ENCODE data around the gene NCAM1. TPM values are rescaled to one million over a fixed set of nuclear protein-coding genes. Genes with fewer than 3 reads are reported as not detected.

NCAM1 gene
- total RNA-seq, 1 experiment from 2014 or later = 0.22 TPM

- Histone ChIP-seq H3K79me2 (ENCODE audit: insufficient read depth, low read length) (no peaks in the 10 kb centered on the region), H3K27ac (ENCODE audit: low read depth, low read length) (no peak overlapping the region), H3K9ac (ENCODE audit: low read length) (no peak overlapping the region), H3K4me1 (ENCODE audit: control insufficient read depth in 1 of 2, insufficient read depth in 2 of 2, low read length in 2 of 2) (no peaks in the 10 kb centered on the region), H3K9me2 (ENCODE audit: insufficient read depth) (no peaks in the 10 kb centered on the region), H3K9me3 (ENCODE audit: control insufficient read depth in 1 of 2, insufficient read depth in 1 of 2, low read depth in 1 of 2, low read length in 2 of 2) (no peaks in the 10 kb centered on the region), H3K27me3 (ENCODE audit: insufficient read depth, low read length) (peaks cover 38% of the 10 kb centered on the region), H2AFZ (ENCODE audit: low read depth, low read length, poor library complexity, severe bottlenecking) (no peak overlapping the region), H4K20me1 (ENCODE audit: insufficient read depth) (no peaks in the 10 kb centered on the region), H3K4me3 (replicated peaks in 1 of 2; ENCODE audit: low read depth in 1 of 2, low read length in 2 of 2) (no peak overlapping the region), H3K4me2 (ENCODE audit: low read length) (no peak overlapping the region), H3K36me3 (ENCODE audit: control insufficient read depth in 1 of 2, insufficient read depth in 2 of 2, low read length in 2 of 2) (no peaks in the 10 kb centered on the region)
- no peak for TF ChIP-seq CTCF (IDR thresholded peaks at IDR 0.05 in 2 of 3, conservative IDR thresholded peaks at IDR 0.05 in 1 of 3; ENCODE audit: borderline replicate concordance in 1 of 3, insufficient read depth in 1 of 3, low read depth in 2 of 3, low read length in 2 of 3)
- TF ChIP-seq CBX3 (IDR thresholded peaks at IDR 0.05; ENCODE audit: low read depth) = no peak
- CTCF ChIA-PET = no interaction called here
- no peak for ATAC-seq
- BruUV-seq (replicated peaks) = no TSS peak
- RAD21 ChIA-PET (ENCODE audit: low non-redundant PET in 1 of 2, low total read pairs in 2 of 2, uncharacterized antibody in 2 of 2, unreplicated experiment in 2 of 2) = no interaction called here
- POLR2A ChIA-PET = no interaction called here
- intact Hi-C loops (cut with micrococcal nuclease) = loop anchor here (10.0 kb wide), 1 partner anchor 1718 kb away; no protein-coding TSS in a partner anchor
- DNase-seq (ENCODE audit: low read depth, low spot score) = no peak
Measured at GRCh38 chr11:113282898-113283437, 321.7 kb downstream of the NCAM1 start.

GRCh38 chr11:113283881-113284280 lies 322.7 kb downstream of the NCAM1 start:
- RAD21 ChIA-PET (ENCODE audit: low non-redundant PET in 1 of 2, low total read pairs in 2 of 2, uncharacterized antibody in 2 of 2, unreplicated experiment in 2 of 2) = no interaction called here
- intact Hi-C loops (cut with micrococcal nuclease) = loop anchor here (10.0 kb wide), 1 partner anchor 1719 kb away; no protein-coding TSS in a partner anchor
- no peaks in the 10 kb centered on the region for H3K9me2 ChIP-seq (ENCODE audit: insufficient read depth)
- DNase-seq (ENCODE audit: low read depth, low spot score) = no peak
- H3K9me3 ChIP-seq (ENCODE audit: control insufficient read depth in 1 of 2, insufficient read depth in 1 of 2, low read depth in 1 of 2, low read length in 2 of 2) = no peaks in the 10 kb centered on the region
- H3K27me3 ChIP-seq (ENCODE audit: insufficient read depth, low read length) = peaks cover 44% of the 10 kb centered on the region
- POLR2A ChIA-PET = no interaction called here
- H4K20me1 ChIP-seq (ENCODE audit: insufficient read depth) = no peaks in the 10 kb centered on the region
- no TSS peak for BruUV-seq (replicated peaks)
- H3K4me2 ChIP-seq (ENCODE audit: low read length) = no peak overlapping the region
- no peaks in the 10 kb centered on the region for H3K36me3 ChIP-seq (ENCODE audit: control insufficient read depth in 1 of 2, insufficient read depth in 2 of 2, low read length in 2 of 2)
- no peaks in the 10 kb centered on the region for H3K4me1 ChIP-seq (ENCODE audit: control insufficient read depth in 1 of 2, insufficient read depth in 2 of 2, low read length in 2 of 2)
- no peak for ATAC-seq
- H3K9ac ChIP-seq (ENCODE audit: low read length) = no peak overlapping the region
- CTCF ChIA-PET = no interaction called here
- no peak overlapping the region for H2AFZ ChIP-seq (ENCODE audit: low read depth, low read length, poor library complexity, severe bottlenecking)
- no peak overlapping the region for H3K4me3 ChIP-seq (replicated peaks in 1 of 2; ENCODE audit: low read depth in 1 of 2, low read length in 2 of 2)
- no peaks in the 10 kb centered on the region for H3K79me2 ChIP-seq (ENCODE audit: insufficient read depth, low read length)
- H3K27ac ChIP-seq (ENCODE audit: low read depth, low read length) = no peak overlapping the region
- TF ChIP-seq TCF7L2 (IDR thresholded peaks at IDR 0.05; ENCODE audit: borderline replicate concordance, extremely low read depth, insufficient read depth, insufficient read length) (no peak), CEBPB (IDR thresholded peaks at IDR 0.05; ENCODE audit: low read depth) (no peak), ZBTB33 (IDR thresholded peaks at IDR 0.05; ENCODE audit: extremely low read depth, insufficient replicate concordance, low read length) (no peak), SRF (IDR thresholded peaks at IDR 0.05; ENCODE audit: low read depth) (no peak), POLR2A (IDR thresholded peaks at IDR 0.05; ENCODE audit: borderline replicate concordance, extremely low read depth, insufficient read depth, insufficient read length) (no peak), ZNF274 (IDR thresholded peaks at IDR 0.05; ENCODE audit: low read depth, low read length) (no peak), ELF1 (IDR thresholded peaks at IDR 0.05; ENCODE audit: borderline replicate concordance, low read depth) (no peak), SP1 (IDR thresholded peaks at IDR 0.05; ENCODE audit: low read depth) (no peak), POLR2AphosphoS5 (IDR thresholded peaks at IDR 0.05; ENCODE audit: low read depth, low read length) (no peak), CTCF (IDR thresholded peaks at IDR 0.05 in 2 of 3, conservative IDR thresholded peaks at IDR 0.05 in 1 of 3; ENCODE audit: borderline replicate concordance in 1 of 3, insufficient read depth in 1 of 3, low read depth in 2 of 3, low read length in 2 of 3) (no peak), JUND (IDR thresholded peaks at IDR 0.05) (no peak), EGR1 (IDR thresholded peaks at IDR 0.05; ENCODE audit: low read depth) (no peak), EZH2 (IDR thresholded peaks at IDR 0.05) (no peak)
